ENCODE measurements around the gene RIC8A. TPM values are rescaled to one million over a fixed set of nuclear protein-coding genes. Genes with fewer than 3 reads are reported as not detected.
"Not testable (repeated sequence)": the region's sequence is repeated elsewhere in the genome, so short reads cannot be mapped to it uniquely, and the experiment has no call there.

The RIC8A gene
- 47.4 TPM for polyA plus RNA-seq (2013, experiment 1 of 2)
- polyA plus RNA-seq (2013, experiment 2 of 2), result 42.4 TPM

DNA sequence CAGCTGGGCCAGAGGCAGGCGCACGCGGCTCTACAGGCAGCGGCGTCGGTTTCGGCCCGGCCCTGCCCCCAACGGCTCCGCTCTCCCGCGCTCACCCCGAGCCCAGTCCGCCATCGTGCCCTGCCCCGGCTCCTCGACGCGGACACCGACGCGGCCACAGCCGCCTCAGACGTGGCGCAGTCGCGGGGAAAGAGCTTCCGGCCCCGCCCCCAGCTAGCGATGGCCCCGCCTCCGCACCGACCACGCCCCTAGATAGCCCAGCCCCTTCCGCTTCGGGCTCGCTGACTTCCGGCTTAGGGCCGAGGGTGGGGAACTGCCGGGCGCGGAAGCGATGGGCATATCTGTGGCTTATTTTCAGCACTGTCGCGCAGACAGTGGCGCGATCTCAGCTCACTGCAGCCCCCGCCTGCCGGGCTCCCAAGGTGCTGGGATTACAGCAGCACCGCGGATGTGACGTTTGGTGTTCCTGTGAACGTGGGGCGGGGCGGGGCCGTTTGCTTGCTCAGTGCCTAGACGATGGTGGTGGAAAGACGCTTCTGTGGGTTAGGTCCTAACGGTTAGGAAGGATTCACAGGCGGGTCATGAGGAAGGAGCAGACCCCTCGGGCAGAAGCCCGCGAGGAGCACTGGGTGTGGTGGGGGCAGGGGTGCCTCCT, at the start of gene RIC8A, which contains the start of gene BET1L:
Gene RIC8A (plus strand): TSS at position 501 of the 655 bp plus-strand sequence. CDS start 1,147 bp downstream, outside the sequence.
Gene BET1L (minus strand): TSS at position 192 of the 655 bp plus-strand sequence. CDS start 78 bp downstream, at position 114.
- Histone ChIP-seq H3K4me1 (ENCODE audit: insufficient read depth, low read length) (peaks cover 7% of the 10 kb centered on the region; the same call in 1 of the 2 replicates), H3K27me3 (ENCODE audit: insufficient read depth, low read length) (no peaks in the 10 kb centered on the region), H3K36me3 (ENCODE audit: insufficient read depth, low read length) (peaks cover 46% of the 10 kb centered on the region), H3K27ac (ENCODE audit: low read depth, low read length) (peak within 1 kb of the TSS; percentile 99), H3K4me3 (ENCODE audit: low read length) (peak within 1 kb of the TSS; percentile 93), H3K9ac (ENCODE audit: low read depth, low read length) (peak within 1 kb of the TSS; percentile 85), H3K9me3 (ENCODE audit: insufficient read depth, low read depth, low read length) (no peaks in the 10 kb centered on the region)
- WGBS, result under 1% methylated on average over 63 of the region's 63 CpGs

DNA sequence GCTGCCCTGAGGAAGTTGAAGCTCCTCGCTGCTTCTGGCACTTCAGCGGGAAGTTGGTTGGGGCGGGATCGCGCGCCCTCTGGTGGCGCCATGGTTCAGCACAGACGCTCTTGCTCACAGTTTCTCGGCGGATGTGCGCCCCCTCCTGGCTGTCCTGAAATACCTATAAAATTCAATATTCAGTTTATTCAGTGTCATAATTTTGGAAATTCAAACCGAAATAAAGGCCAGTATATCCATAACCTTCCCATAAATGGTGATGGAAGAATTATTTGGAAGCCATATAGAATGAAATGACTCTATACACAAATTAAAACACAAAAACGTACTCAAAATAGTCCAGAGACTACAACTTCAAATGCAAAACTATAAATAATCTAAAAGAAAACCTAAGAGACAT, 27.3 kb upstream of the RIC8A start:
- WGBS, result no CpG with 5 or more reads among the region's 13 CpGs
- not testable (repeated sequence) for H3K4me3 ChIP-seq (ENCODE audit: low read length); H3K4me1 ChIP-seq (ENCODE audit: insufficient read depth, low read length); H3K27ac ChIP-seq (ENCODE audit: low read depth, low read length); H3K27me3 ChIP-seq (ENCODE audit: insufficient read depth, low read length); H3K36me3 ChIP-seq (ENCODE audit: insufficient read depth, low read length); H3K9me3 ChIP-seq (ENCODE audit: insufficient read depth, low read depth, low read length); H3K9ac ChIP-seq (ENCODE audit: low read depth, low read length)

- H3K4me3 ChIP-seq (ENCODE audit: low read length); H3K27ac ChIP-seq (ENCODE audit: low read depth, low read length); H3K9me3 ChIP-seq (ENCODE audit: insufficient read depth, low read depth, low read length); H3K27me3 ChIP-seq (ENCODE audit: insufficient read depth, low read length); H3K36me3 ChIP-seq (ENCODE audit: insufficient read depth, low read length); H3K4me1 ChIP-seq (ENCODE audit: insufficient read depth, low read length); H3K9ac ChIP-seq (ENCODE audit: low read depth, low read length): not testable (repeated sequence)
- 92% methylated on average over 25 of the region's 55 CpGs for WGBS
These were observed 18.2 kb upstream of the RIC8A start for GRCh38 chr11:189200-189783.

DNA sequence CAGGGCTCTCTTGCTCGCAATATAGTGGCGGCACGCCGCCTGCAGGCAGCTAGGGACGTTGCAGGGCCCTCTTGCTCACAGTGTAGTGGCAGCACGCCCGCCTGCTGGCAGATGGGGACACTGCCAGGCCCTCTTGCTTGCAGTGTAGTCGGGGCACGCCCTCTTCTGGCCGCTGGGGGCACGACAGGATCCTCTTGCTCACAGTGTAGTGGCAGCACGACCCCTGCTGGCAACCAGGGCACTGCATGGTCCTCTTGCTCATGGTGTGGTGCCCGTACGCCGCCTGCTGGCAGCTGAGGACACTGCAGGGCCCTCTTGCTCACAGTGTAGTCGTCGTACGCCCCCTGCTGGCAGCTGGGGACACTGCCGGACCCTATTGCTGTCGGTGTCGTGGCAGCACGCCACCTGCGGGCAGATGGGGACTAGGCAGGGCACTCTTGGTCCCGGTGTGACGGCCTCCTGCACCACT, 17.6 kb upstream of the RIC8A start:
- H3K27me3 ChIP-seq (ENCODE audit: insufficient read depth, low read length); H3K27ac ChIP-seq (ENCODE audit: low read depth, low read length); H3K36me3 ChIP-seq (ENCODE audit: insufficient read depth, low read length); H3K4me3 ChIP-seq (ENCODE audit: low read length); H3K9me3 ChIP-seq (ENCODE audit: insufficient read depth, low read depth, low read length); H3K9ac ChIP-seq (ENCODE audit: low read depth, low read length); H3K4me1 ChIP-seq (ENCODE audit: insufficient read depth, low read length): not testable (repeated sequence)
- WGBS, result 92% methylated on average over 7 of the region's 25 CpGs

GRCh38 chr11:190546-190945, 17.0 kb upstream of the RIC8A start:
- 88% methylated on average over 4 of the region's 5 CpGs for WGBS
- not testable (repeated sequence) for H3K9ac ChIP-seq (ENCODE audit: low read depth, low read length); H3K9me3 ChIP-seq (ENCODE audit: insufficient read depth, low read depth, low read length); H3K4me1 ChIP-seq (ENCODE audit: insufficient read depth, low read length); H3K27me3 ChIP-seq (ENCODE audit: insufficient read depth, low read length); H3K36me3 ChIP-seq (ENCODE audit: insufficient read depth, low read length); H3K27ac ChIP-seq (ENCODE audit: low read depth, low read length); H3K4me3 ChIP-seq (ENCODE audit: low read length)

- WGBS, result 79% methylated on average over 2 of the region's 8 CpGs
- H3K27me3 ChIP-seq (ENCODE audit: insufficient read depth, low read length); H3K9ac ChIP-seq (ENCODE audit: low read depth, low read length); H3K36me3 ChIP-seq (ENCODE audit: insufficient read depth, low read length); H3K4me1 ChIP-seq (ENCODE audit: insufficient read depth, low read length); H3K4me3 ChIP-seq (ENCODE audit: low read length); H3K9me3 ChIP-seq (ENCODE audit: insufficient read depth, low read depth, low read length); H3K27ac ChIP-seq (ENCODE audit: low read depth, low read length): not testable (repeated sequence)
These were observed 15.7 kb upstream of the RIC8A start for GRCh38 chr11:191490-192478.

- not testable (repeated sequence) for H3K9ac ChIP-seq (ENCODE audit: low read depth, low read length); H3K4me1 ChIP-seq (ENCODE audit: insufficient read depth, low read length); H3K27me3 ChIP-seq (ENCODE audit: insufficient read depth, low read length); H3K27ac ChIP-seq (ENCODE audit: low read depth, low read length); H3K4me3 ChIP-seq (ENCODE audit: low read length); H3K36me3 ChIP-seq (ENCODE audit: insufficient read depth, low read length); H3K9me3 ChIP-seq (ENCODE audit: insufficient read depth, low read depth, low read length)
- 92% methylated on average over 2 of the region's 11 CpGs for WGBS
These were observed 14.8 kb upstream of the RIC8A start, which contains the start of gene SCGB1C1 for GRCh38 chr11:192674-193128. Gene SCGB1C1, plus strand, starts transcription at chr11:193078. Its CDS starts 22 bp downstream, at chr11:193100.

DNA sequence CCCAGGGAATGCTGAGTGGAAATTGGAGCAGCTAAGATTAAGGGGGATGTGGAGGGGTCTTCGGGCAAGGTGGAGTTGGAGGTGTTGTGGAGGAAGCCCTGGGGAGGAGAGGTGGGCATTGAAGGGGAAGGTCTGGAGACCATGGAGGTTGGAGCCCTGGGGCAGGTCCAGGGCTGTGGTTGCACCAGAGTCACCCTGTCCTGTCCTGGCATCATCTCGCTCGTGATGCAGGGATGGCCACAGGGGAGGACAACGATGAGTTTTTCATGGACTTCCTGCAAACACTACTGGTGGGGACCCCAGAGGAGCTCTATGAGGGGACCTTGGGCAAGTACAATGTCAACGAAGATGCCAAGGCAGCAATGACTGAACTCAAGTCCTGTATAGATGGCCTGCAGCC, 14.0 kb upstream of the RIC8A start:
- not testable (repeated sequence) for H3K36me3 ChIP-seq (ENCODE audit: insufficient read depth, low read length); H3K4me1 ChIP-seq (ENCODE audit: insufficient read depth, low read length); H3K27me3 ChIP-seq (ENCODE audit: insufficient read depth, low read length); H3K9me3 ChIP-seq (ENCODE audit: insufficient read depth, low read depth, low read length); H3K4me3 ChIP-seq (ENCODE audit: low read length); H3K27ac ChIP-seq (ENCODE audit: low read depth, low read length); H3K9ac ChIP-seq (ENCODE audit: low read depth, low read length)
- WGBS, result 85% methylated on average over 5 of the region's 5 CpGs

DNA sequence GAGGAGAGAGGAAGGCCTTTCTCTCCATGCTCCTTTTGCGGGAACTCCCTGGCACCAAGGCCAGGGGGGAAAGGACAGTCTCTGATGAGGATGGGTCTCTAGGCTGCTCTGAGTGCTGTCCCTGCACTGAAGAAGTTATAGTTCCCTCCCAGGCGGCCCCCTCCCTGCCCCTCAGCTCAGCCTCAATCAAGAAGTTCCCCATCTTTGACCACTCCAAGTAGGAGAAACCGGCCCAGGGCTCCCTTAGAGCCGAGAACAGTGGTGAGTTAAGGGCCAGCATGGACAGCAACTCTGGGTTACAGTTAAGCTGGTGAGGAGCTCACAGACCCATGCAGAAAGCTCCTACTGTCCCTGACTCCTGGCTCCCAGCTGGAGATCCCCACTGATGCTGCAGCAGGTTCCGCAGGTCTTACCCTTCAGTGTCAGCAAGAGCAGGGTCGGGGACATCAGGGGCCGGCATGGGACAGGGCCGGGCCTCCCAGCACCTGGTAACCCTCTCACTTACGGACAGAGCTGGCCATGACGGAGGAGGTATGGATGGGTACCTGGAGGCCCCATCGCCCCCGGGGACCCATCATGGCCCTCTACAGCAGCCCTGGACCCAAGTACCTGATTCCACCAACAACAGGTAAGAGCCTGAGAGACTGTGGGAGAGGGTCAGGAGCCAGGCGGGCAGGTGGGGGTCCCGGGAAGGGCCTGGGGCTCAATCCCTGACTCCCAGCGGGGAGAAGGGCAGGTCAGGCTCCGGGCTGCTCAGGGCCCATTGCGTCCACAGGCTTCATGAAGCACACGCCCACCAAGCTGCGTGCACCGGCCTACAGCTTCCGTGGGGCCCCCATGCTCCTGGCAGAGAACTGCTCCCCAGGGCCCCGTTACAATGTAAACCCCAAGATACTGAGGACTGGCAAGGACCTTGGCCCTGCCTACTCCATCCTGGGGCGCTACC, 10.4 kb upstream of the RIC8A start:
- Histone ChIP-seq H3K9ac (ENCODE audit: low read depth, low read length) (no peak overlapping the region), H3K4me1 (ENCODE audit: insufficient read depth, low read length) (no peaks in the 10 kb centered on the region), H3K9me3 (ENCODE audit: insufficient read depth, low read depth, low read length) (no peaks in the 10 kb centered on the region), H3K36me3 (ENCODE audit: insufficient read depth, low read length) (no peaks in the 10 kb centered on the region), H3K27ac (ENCODE audit: low read depth, low read length) (no peak overlapping the region), H3K4me3 (ENCODE audit: low read length) (no peak overlapping the region), H3K27me3 (ENCODE audit: insufficient read depth, low read length) (no peaks in the 10 kb centered on the region)
- 91% methylated on average over 23 of the region's 23 CpGs for WGBS

DNA sequence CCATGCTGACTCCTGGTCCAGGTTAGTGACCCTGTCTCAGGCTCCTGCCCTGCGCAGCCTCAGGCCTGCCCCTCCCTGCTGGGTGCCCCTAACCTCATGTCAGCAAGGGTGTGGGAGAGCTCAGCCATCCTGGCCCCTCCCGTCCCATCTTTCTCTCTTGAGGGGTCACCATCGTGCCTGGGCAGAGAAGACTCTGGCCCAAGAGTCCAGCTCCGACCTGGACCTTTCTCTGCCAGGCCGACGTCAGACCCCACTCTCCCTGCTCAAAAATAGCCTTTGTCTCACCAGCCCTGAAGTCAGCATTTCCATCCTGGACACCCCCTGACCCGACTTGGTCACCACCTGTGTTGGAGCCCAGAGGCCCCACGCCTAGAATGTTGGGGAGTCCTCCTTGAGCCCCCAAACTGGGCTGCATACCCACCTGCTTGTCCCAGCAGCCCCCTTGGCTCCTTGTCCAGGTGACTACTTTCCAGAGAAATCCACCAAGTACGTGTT, 9.7 kb upstream of the RIC8A start:
- Histone ChIP-seq H3K36me3 (ENCODE audit: insufficient read depth, low read length) (no peaks in the 10 kb centered on the region), H3K9me3 (ENCODE audit: insufficient read depth, low read depth, low read length) (no peaks in the 10 kb centered on the region), H3K27ac (ENCODE audit: low read depth, low read length) (no peak overlapping the region), H3K4me1 (ENCODE audit: insufficient read depth, low read length) (no peaks in the 10 kb centered on the region), H3K4me3 (ENCODE audit: low read length) (no peak overlapping the region), H3K9ac (ENCODE audit: low read depth, low read length) (no peak overlapping the region), H3K27me3 (ENCODE audit: insufficient read depth, low read length) (no peaks in the 10 kb centered on the region)
- WGBS, result 92% methylated on average over 9 of the region's 9 CpGs

All from HUES64 (cell line).